GM23338 (cell line): ENCODE data around the gene CSNK1A1. TPM values are rescaled to one million over a fixed set of nuclear protein-coding genes. Genes with fewer than 3 reads are reported as not detected.

Experiments
- ATAC-seq: fragments of 200-7000 bp; cut with Tn5 transposase; 3 replicates; pipeline ENCODE4 v1.9.1; 2020
- DNase-seq: peaks from one replicate; pipeline ENCODE4 v3.0.0-alpha.2; 2015; ENCODE audit warnings: low spot score
- H2AFZ ChIP-seq: fragments of 200-600 bp; sonication (generic); 2 replicates; pipeline ENCODE4 v1.8.0; 2016; ENCODE audit warnings: antibody characterized with exemption, mild to moderate bottlenecking, moderate library complexity
- H3F3A ChIP-seq: fragments of 200-600 bp; sonication (generic); replicated peaks from 2 replicates; pipeline ENCODE4 v1.8.0; 2017; ENCODE audit warnings: antibody characterized with exemption, mixed run types, low read depth
- H3K27ac ChIP-seq: fragments of 200-600 bp; sonication (generic); 2 replicates; pipeline ENCODE4 v1.6.1; 2016; ENCODE audit warnings: low read depth
- H3K27me3 ChIP-seq: fragments of 200-600 bp; sonication (generic); 2 replicates; pipeline ENCODE4 v1.8.0; 2016; ENCODE audit warnings: mild to moderate bottlenecking, mixed run types, moderate library complexity; ENCODE audit not compliant: insufficient read depth
- H3K36me3 ChIP-seq: fragments of 200-600 bp; sonication (generic); 2 replicates; pipeline ENCODE4 v1.8.0; 2016; ENCODE audit warnings: mild to moderate bottlenecking; ENCODE audit not compliant: insufficient read depth
- H3K4me1 ChIP-seq: fragments of 200-600 bp; sonication (generic); 2 replicates; pipeline ENCODE4 v1.8.0; 2016; ENCODE audit warnings: mild to moderate bottlenecking, moderate library complexity; ENCODE audit not compliant: insufficient read depth
- H3K4me2 ChIP-seq: fragments of 200-600 bp; sonication (generic); 2 replicates; pipeline ENCODE4 v1.7.1; 2017; ENCODE audit warnings: mixed run types
- H3K4me3 ChIP-seq: fragments of 200-600 bp; sonication (generic); 2 replicates; pipeline ENCODE4 v1.6.1; 2016; ENCODE audit warnings: mixed run types
- H3K79me2 ChIP-seq: fragments of 200-600 bp; sonication (generic); replicated peaks from 2 replicates; pipeline ENCODE4 v1.8.0; 2017; ENCODE audit warnings: mild to moderate bottlenecking; ENCODE audit not compliant: insufficient read depth
- H3K9me2 ChIP-seq: fragments of 200-600 bp; sonication (generic); 2 replicates; pipeline ENCODE4 v1.8.0; 2017; ENCODE audit not compliant: insufficient read depth
- H4K20me1 ChIP-seq: fragments of 200-600 bp; sonication (generic); replicated peaks from 2 replicates; pipeline ENCODE4 v1.8.0; 2017; ENCODE audit warnings: mild to moderate bottlenecking; ENCODE audit not compliant: insufficient read depth
- H3K27ac Mint-ChIP-seq: 2 replicates; pipeline ENCODE4 v1.8.0; 2020; ENCODE audit warnings: inconsistent platforms, mild to moderate bottlenecking, moderate library complexity, mixed read lengths
- H3K27me3 Mint-ChIP-seq: 3 replicates; pipeline ENCODE4 v1.8.0; 2022; ENCODE audit warnings: low read depth, mild to moderate bottlenecking, moderate library complexity, mixed read lengths, inconsistent platforms; ENCODE audit not compliant: insufficient read depth, poor library complexity
- H3K36me3 Mint-ChIP-seq: 3 replicates; pipeline ENCODE4 v1.8.0; 2021; ENCODE audit warnings: low read depth, mild to moderate bottlenecking, inconsistent platforms, moderate library complexity, mixed read lengths
- H3K4me1 Mint-ChIP-seq: 3 replicates; pipeline ENCODE4 v1.8.0; 2020; ENCODE audit warnings: mild to moderate bottlenecking, inconsistent platforms, mixed read lengths
- H3K4me3 Mint-ChIP-seq: 3 replicates; pipeline ENCODE4 v1.8.0; 2021; ENCODE audit warnings: moderate library complexity, mild to moderate bottlenecking, inconsistent platforms, mixed read lengths
- H3K9me3 Mint-ChIP-seq: 3 replicates; pipeline ENCODE4 v1.8.0; 2020; ENCODE audit warnings: moderate library complexity, mild to moderate bottlenecking, inconsistent platforms, mixed read lengths
- CREB1 ChIP-seq: fragments of 250-450 bp; sonication (Bioruptor Pico); IDR thresholded peaks from 2 replicates; pipeline ENCODE4 v1.5.0; 2020; ENCODE audit warnings: low read depth, mild to moderate bottlenecking, moderate library complexity
- CTCF ChIP-seq, 2 experiments: fragments of 200-600 bp in 1 of 2; sonication (generic) in 1 of 2; conservative IDR thresholded peaks; 2 replicates each; pipeline versions ENCODE4 v1.5.1 to v1.6.1; 2016 to 2017; ENCODE audit warnings: antibody characterized with exemption in 2 of 2, low read depth in 2 of 2, mild to moderate bottlenecking in 2 of 2, moderate library complexity in 1 of 2
- EZH2 ChIP-seq: fragments of 200-600 bp; sonication (generic); IDR thresholded peaks from one replicate; pipeline ENCODE4 v1.8.0; 2017; ENCODE audit warnings: antibody characterized with exemption, mild to moderate bottlenecking, low read depth; ENCODE audit not compliant: unreplicated experiment
- EZH2phosphoT487 ChIP-seq: fragments of 200-600 bp; sonication (generic); IDR thresholded peaks from one replicate; pipeline ENCODE4 v1.8.1; 2018; ENCODE audit warnings: antibody characterized with exemption; ENCODE audit not compliant: unreplicated experiment
- JUNB ChIP-seq: IDR thresholded peaks from one replicate; pipeline ENCODE4 v1.6.1; 2016; ENCODE audit warnings: antibody characterized with exemption; ENCODE audit not compliant: unreplicated experiment
- NANOG ChIP-seq: IDR thresholded peaks from 2 replicates; pipeline ENCODE4 v1.6.1; 2016; ENCODE audit warnings: antibody characterized with exemption, borderline replicate concordance
- POLR2AphosphoS5 ChIP-seq: IDR thresholded peaks from 2 replicates; pipeline ENCODE4 v1.6.1; 2016; ENCODE audit warnings: antibody characterized with exemption, low read depth
- REST ChIP-seq: IDR thresholded peaks from one replicate; pipeline ENCODE4 v1.6.1; 2018; ENCODE audit warnings: antibody characterized with exemption; ENCODE audit not compliant: unreplicated experiment
- STAT1 ChIP-seq: IDR thresholded peaks from one replicate; pipeline ENCODE4 v1.6.1; 2016; ENCODE audit warnings: antibody characterized with exemption; ENCODE audit not compliant: unreplicated experiment
- ZNF114 ChIP-seq: fragments of 250-450 bp; sonication (Bioruptor Pico); IDR thresholded peaks from 2 replicates; pipeline ENCODE4 v1.5.0; 2020; ENCODE audit warnings: mild to moderate bottlenecking, moderate library complexity
- ZNF331 ChIP-seq: fragments of 250-450 bp; sonication (Bioruptor Pico); IDR thresholded peaks from 2 replicates; pipeline ENCODE4 v1.5.0; 2020; ENCODE audit warnings: low read depth, mild to moderate bottlenecking, moderate library complexity
- ZNF462 ChIP-seq: fragments of 250-450 bp; sonication (Bioruptor Pico); IDR thresholded peaks from 2 replicates; pipeline ENCODE4 v1.5.0; 2020; ENCODE audit warnings: mild to moderate bottlenecking, moderate library complexity
- polyA plus RNA-seq: library from polyadenylated mRNA; unstranded; fragments of >200 nt; fragmentation: Nextera tagmentation; extraction: Ambion mirVana; gene quantifications from 2 replicates; pipeline ENCODE4 v1.2.1, GENCODE V29; 2016
- total RNA-seq: library from RNA; depleted of rRNA; stranded (reverse); fragments of >200 nt; shearing (Covaris generic); gene quantifications from 2 replicates; pipeline ENCODE4 v1.2.3, GENCODE V29; 2014
- TF ChIP-seq, protein P1 (sequence below): IDR thresholded peaks from 2 replicates; pipeline ENCODE4 v1.6.1; 2016; ENCODE audit warnings: antibody characterized with exemption

Gene CSNK1A1
- total and polyA plus RNA-seq, 2 experiments from 2014 or later = 110 to 233 TPM

DNA sequence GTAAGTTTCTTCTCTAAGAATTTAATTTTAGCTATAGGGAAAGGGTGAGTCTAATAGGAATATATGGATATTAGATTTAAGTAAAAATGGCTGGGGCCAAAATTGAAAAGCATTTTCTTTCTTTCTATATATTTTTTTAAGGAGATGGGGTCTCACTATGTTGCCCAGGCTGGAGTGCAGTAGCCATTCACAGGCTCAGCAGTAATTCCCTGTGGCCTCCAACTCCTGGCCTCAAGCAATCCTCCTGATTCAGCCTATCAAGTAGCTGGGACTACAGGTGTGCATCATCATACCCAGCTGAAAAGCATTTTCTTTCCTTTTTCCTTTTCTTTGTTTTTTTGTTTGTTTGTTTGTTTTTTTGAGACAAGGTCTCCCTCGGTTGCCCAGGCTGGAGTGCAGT is 41.1 kb downstream of the CSNK1A1 start:
- no peak overlapping the region for H3K27ac ChIP-seq
- H3K36me3 Mint-ChIP-seq = peaks cover 80% of the 10 kb centered on the region

More for the DNA sequence above, 41.1 kb downstream of the CSNK1A1 start:
- Histone ChIP-seq H4K20me1 (peaks cover 17% of the 10 kb centered on the region), H3K36me3 (peaks cover 70% of the 10 kb centered on the region), H2AFZ (no peak overlapping the region), H3K4me1 (no peaks in the 10 kb centered on the region), H3K79me2 (peaks cover 43% of the 10 kb centered on the region), H3K9me2 (no peaks in the 10 kb centered on the region), H3K4me2 (no peak overlapping the region), H3K27me3 (no peaks in the 10 kb centered on the region), H3K4me3 (no peak overlapping the region), H3F3A (0 out of 2 replicates have a peak, but pooled peaks cover 4% of the 10 kb centered on the region)
- no peak for ATAC-seq
- TF ChIP-seq ZNF114 (CRISPR knock-in tag) (no peak), STAT1 (no peak), CTCF (conservative IDR thresholded peaks at IDR 0.05; ENCODE audit: low read depth in 2 of 2) (no peak), ZNF462 (no peak), JUNB (no peak), NANOG (no peak), EZH2 (no peak), POLR2AphosphoS5 (no peak), CREB1 (no peak), REST (no peak), EZH2phosphoT487 (no peak), ZNF331 (no peak)
- TF ChIP-seq, protein P1, sequence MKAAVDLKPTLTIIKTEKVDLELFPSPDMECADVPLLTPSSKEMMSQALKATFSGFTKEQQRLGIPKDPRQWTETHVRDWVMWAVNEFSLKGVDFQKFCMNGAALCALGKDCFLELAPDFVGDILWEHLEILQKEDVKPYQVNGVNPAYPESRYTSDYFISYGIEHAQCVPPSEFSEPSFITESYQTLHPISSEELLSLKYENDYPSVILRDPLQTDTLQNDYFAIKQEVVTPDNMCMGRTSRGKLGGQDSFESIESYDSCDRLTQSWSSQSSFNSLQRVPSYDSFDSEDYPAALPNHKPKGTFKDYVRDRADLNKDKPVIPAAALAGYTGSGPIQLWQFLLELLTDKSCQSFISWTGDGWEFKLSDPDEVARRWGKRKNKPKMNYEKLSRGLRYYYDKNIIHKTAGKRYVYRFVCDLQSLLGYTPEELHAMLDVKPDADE = no peak
- no peak for DNase-seq
- H3K27ac Mint-ChIP-seq = no peak overlapping the region
- peaks cover under 1% of the 10 kb centered on the region; the same call in 1 of the 3 replicates for H3K4me1 Mint-ChIP-seq
- H3K4me3 Mint-ChIP-seq = no peak overlapping the region
- H3K27me3 Mint-ChIP-seq = peaks cover 7% of the 10 kb centered on the region
- no peaks in the 10 kb centered on the region; the same call in 2 of the 3 replicates for H3K9me3 Mint-ChIP-seq
